Nephron (organoid): ENCODE measurements around the gene SMG6.

ENCODE experiments used
- H3K27ac Mint-ChIP-seq, 3 experiments: 2 replicates each; pipeline ENCODE4 v1.8.0; 2020; ENCODE audit warnings: mixed read lengths in 3 of 3, mild to moderate bottlenecking in 2 of 3, moderate library complexity in 1 of 3
- H3K27me3 Mint-ChIP-seq: 2 replicates; pipeline ENCODE4 v1.8.0; 2021; ENCODE audit warnings: low read depth, mild to moderate bottlenecking, moderate library complexity, mixed read lengths
- H3K36me3 Mint-ChIP-seq: 2 replicates; pipeline ENCODE4 v1.8.0; 2020; ENCODE audit warnings: low read depth, mixed read lengths
- H3K4me1 Mint-ChIP-seq: 2 replicates; pipeline ENCODE4 v1.8.0; 2020; ENCODE audit warnings: mixed read lengths
- H3K4me3 Mint-ChIP-seq, 3 experiments: 2 replicates each; pipeline ENCODE4 v1.8.0; 2020; ENCODE audit warnings: mild to moderate bottlenecking in 3 of 3, mixed read lengths in 3 of 3, moderate library complexity in 2 of 3
- H3K9me3 Mint-ChIP-seq: 2 replicates; pipeline ENCODE4 v1.8.0; 2020; ENCODE audit warnings: mixed read lengths
- TF ChIP-seq, protein P1 (sequence below), 3 experiments: fragments of 200-600 bp; sonication (generic); IDR thresholded peaks; one replicate each; pipeline ENCODE4 v1.5.0; 2021; ENCODE audit warnings: antibody characterized with exemption in 3 of 3; ENCODE audit not compliant: unreplicated experiment in 3 of 3

SMG6 gene

DNA sequence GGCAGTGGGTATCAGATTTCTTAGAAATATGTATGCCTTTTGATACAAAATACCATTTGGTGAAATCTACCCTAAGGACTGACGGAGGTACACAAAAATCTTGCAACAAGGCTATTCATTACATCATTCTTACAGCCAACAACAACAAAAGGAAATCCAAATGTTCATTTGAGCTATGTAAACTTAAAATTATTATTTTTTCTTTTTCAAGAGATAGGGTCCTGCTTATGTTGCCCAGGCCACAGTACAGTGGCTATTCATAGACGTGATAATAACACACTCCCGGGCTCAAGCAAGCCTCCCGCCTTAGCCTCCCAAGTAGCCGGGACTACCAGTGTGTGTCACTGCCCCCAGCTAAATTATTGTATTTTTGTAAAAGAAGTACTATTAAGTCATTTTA, 9.2 kb upstream of the SMG6 start:
- H3K4me3 Mint-ChIP-seq = no peak overlapping the region
- TF ChIP-seq, protein P1, sequence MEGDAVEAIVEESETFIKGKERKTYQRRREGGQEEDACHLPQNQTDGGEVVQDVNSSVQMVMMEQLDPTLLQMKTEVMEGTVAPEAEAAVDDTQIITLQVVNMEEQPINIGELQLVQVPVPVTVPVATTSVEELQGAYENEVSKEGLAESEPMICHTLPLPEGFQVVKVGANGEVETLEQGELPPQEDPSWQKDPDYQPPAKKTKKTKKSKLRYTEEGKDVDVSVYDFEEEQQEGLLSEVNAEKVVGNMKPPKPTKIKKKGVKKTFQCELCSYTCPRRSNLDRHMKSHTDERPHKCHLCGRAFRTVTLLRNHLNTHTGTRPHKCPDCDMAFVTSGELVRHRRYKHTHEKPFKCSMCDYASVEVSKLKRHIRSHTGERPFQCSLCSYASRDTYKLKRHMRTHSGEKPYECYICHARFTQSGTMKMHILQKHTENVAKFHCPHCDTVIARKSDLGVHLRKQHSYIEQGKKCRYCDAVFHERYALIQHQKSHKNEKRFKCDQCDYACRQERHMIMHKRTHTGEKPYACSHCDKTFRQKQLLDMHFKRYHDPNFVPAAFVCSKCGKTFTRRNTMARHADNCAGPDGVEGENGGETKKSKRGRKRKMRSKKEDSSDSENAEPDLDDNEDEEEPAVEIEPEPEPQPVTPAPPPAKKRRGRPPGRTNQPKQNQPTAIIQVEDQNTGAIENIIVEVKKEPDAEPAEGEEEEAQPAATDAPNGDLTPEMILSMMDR (IDR thresholded peaks at IDR 0.05; ENCODE audit: unreplicated experiment in 3 of 3) = no peak
- no peaks in the 10 kb centered on the region for H3K9me3 Mint-ChIP-seq
- no peaks in the 10 kb centered on the region for H3K27me3 Mint-ChIP-seq
- peaks cover 2% of the 10 kb centered on the region for H3K36me3 Mint-ChIP-seq
- H3K27ac Mint-ChIP-seq = no peak overlapping the region
- peaks cover 6% of the 10 kb centered on the region for H3K4me1 Mint-ChIP-seq

DNA sequence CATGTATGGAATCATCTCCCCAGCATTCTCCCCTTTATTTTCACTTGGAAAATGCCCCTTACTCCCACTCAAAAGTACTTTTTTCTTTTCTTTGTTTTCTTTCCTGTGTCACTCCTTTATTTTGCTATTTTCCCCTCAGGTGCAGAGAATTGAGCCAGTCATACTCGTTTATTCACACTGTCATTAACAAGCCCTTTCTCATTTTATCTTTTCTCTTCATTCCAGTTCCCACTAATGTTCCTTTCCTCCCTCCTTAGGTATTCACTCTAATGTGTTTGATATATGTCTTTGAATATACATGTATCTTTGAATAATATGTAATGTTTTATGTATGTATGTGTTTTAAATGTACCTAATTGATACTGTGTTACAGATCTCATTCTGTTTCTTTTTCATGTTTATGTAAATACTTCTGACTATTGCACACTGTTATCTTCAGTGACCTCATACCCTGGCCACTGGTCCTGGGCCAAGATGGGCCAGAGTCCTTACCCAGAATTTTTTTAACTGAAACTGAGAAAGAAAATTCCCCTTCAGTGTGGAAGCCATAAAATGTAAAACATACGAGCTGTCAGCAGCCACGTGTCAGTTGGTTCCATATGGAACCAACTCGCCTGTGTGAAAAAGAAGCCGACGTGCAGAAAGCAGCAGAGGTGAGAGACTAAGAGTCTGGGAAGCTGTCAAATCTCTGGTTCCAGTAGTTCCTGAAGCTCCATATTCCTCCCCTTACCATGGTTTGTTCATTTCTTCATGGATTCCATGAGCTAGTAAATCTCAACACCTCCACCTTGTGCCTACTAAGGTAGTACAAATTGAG, 6.0 kb upstream of the SMG6 start:
- H3K27me3 Mint-ChIP-seq = no peaks in the 10 kb centered on the region
- peak overlapping the region in 2 of 3 experiments; percentile 30 to 41 for H3K27ac Mint-ChIP-seq
- H3K4me1 Mint-ChIP-seq = peaks cover 6% of the 10 kb centered on the region
- peaks cover 10% of the 10 kb centered on the region for H3K36me3 Mint-ChIP-seq
- peak overlapping the region in 2 of 3 experiments; percentile 13 to 36 for H3K4me3 Mint-ChIP-seq
- no peaks in the 10 kb centered on the region for H3K9me3 Mint-ChIP-seq
- TF ChIP-seq, protein P1 (IDR thresholded peaks at IDR 0.05; ENCODE audit: unreplicated experiment in 3 of 3) = no peak

DNA sequence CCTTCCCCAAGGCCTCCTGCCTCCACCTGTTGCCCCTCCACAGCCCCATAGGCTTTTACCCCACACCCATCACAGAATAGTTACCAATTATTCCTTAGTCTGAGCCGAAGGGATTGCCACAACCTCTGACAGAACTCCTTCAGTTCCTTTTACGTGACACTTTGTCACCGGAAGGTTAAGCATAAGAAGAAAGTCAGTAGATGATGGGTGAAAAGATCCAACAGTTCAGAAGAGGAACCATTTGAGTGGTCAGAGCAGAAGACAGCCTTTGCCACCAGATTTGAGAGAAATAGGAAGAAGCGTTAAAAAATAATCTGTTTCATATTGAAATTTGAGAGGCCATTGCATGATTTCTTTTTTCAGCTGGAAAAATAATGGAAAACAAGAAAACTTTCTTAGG, 1.3 kb upstream of the SMG6 start:
- Mint-ChIP-seq H3K4me1 (peaks cover 12% of the 10 kb centered on the region), H3K36me3 (peaks cover 25% of the 10 kb centered on the region), H3K9me3 (no peaks in the 10 kb centered on the region), H3K27me3 (no peaks in the 10 kb centered on the region), H3K4me3 (peak overlapping the region; percentile 77 to 85 (median 81)), H3K27ac (peak overlapping the region in 1 of 3 experiments; percentile 10)
- TF ChIP-seq, protein P1 (IDR thresholded peaks at IDR 0.05; ENCODE audit: unreplicated experiment in 3 of 3) = no peak

DNA sequence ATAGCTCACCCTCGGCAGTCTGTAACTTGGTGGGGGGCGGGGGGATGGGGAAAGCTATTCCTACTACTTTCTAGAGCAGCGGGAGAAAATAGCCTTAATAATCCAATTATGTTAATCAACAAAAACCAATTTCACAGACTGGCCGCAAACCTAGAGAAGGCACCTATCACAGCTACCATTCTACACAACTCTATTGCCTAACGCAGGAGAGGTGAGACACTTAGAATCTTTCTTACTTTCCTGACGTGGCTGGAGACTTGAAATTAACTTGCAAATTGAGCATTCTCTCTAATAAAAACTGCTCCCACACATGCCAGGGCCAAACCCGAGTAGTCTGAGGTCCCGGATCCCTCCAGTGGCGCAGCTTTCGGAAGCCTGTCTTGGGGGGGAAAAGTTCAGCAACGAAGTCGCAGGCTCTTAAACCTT, 794 bp downstream of the SMG6 start:
- H3K4me1 Mint-ChIP-seq = peaks cover 10% of the 10 kb centered on the region
- TF ChIP-seq, protein P1 (IDR thresholded peaks at IDR 0.05; ENCODE audit: unreplicated experiment in 3 of 3) = no peak
- no peaks in the 10 kb centered on the region for H3K9me3 Mint-ChIP-seq
- peak overlapping the region; percentile 91 to 97 (median 94) for H3K4me3 Mint-ChIP-seq
- H3K27me3 Mint-ChIP-seq = no peaks in the 10 kb centered on the region
- H3K36me3 Mint-ChIP-seq = peaks cover 41% of the 10 kb centered on the region
- H3K27ac Mint-ChIP-seq = peak overlapping the region; percentile 86 to 97 (median 97)

DNA sequence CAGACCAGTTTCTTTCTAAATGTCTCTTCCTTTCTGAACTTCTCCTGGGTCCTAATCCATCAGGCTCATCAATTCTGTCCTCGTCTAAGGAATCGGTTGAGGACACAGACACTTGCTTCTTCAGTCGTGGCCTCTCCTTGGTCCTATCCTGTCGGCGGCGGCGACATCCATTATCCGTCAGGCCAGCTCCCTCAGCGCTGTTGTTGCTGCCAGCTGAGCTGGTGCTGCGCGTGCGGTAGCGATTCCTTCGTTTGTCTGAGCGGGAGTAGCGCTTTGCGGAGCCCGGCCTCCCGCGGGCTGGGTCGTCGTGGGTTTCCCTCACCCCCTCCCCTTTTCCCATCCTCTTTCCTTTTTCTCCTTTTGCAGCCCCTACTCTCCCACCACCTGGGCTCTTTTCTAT, 3.8 kb downstream of the SMG6 start:
- H3K36me3 Mint-ChIP-seq = peaks cover 53% of the 10 kb centered on the region
- TF ChIP-seq, protein P1 (IDR thresholded peaks at IDR 0.05; ENCODE audit: unreplicated experiment in 3 of 3) = no peak
- H3K27me3 Mint-ChIP-seq = no peaks in the 10 kb centered on the region
- H3K4me1 Mint-ChIP-seq = peaks cover 14% of the 10 kb centered on the region
- no peak overlapping the region for H3K4me3 Mint-ChIP-seq
- H3K9me3 Mint-ChIP-seq = no peaks in the 10 kb centered on the region
- no peak overlapping the region for H3K27ac Mint-ChIP-seq

DNA sequence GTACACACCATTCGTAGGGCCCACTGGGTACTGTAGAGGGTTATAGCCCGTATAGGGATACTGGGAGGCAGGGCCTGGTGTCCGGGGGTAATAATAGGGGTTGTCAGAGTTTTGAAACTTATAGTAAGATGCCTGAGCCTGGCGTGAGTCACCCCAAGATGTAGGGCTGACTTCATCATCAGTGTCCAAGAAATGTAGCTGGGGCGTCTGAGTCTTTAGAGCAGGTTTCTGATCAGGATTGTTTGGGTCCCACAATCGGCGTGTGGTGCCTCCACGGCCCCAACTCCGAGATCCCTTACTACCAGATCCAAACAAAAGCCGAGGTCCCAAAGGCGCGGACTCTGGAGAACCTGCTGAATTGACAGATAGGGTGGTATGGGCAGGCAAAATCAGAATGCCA, 4.4 kb downstream of the SMG6 start:
- Mint-ChIP-seq H3K9me3 (no peaks in the 10 kb centered on the region), H3K36me3 (peaks cover 59% of the 10 kb centered on the region), H3K27ac (no peak overlapping the region), H3K27me3 (no peaks in the 10 kb centered on the region), H3K4me1 (peaks cover 14% of the 10 kb centered on the region), H3K4me3 (no peak overlapping the region)
- TF ChIP-seq, protein P1 (IDR thresholded peaks at IDR 0.05; ENCODE audit: unreplicated experiment in 3 of 3) = no peak
